Spleen (tissue), 7 donors: ENCODE data around the gene CKAP2L.

Experiments
- POLR2A ChIP-seq, 3 donors: fragments of 450-650 bp; IDR thresholded peaks; one replicate each; pipeline ENCODE4 v1.5.1; 2017; ENCODE audit warnings: antibody characterized with exemption in 3 of 3, mild to moderate bottlenecking in 1 of 3
- POLR2AphosphoS5 ChIP-seq, 3 donors: sonication (generic); formaldehyde crosslinking; IDR thresholded peaks; one replicate each; pipeline ENCODE4 v1.5.1; 2017; ENCODE audit warnings: antibody characterized with exemption in 3 of 3
- TF ChIP-seq, protein P1 (sequence below), 11 experiments: fragments of 200-600 bp in 7 of 11; fragments of 450-650 bp in 4 of 11; sonication (generic) in 4 of 11; IDR thresholded peaks in 8 of 11; conservative IDR thresholded peaks in 3 of 11; 1 replicate in 7 of 11; 2 replicates in 4 of 11; pipeline versions ENCODE4 v1.4.0 to v1.8.0; 2016 to 2021; ENCODE audit warnings: antibody characterized with exemption in 11 of 11, inconsistent platforms in 4 of 11, mild to moderate bottlenecking in 1 of 11
- donor health status: DM: no; HTN: no; CAD: no; lungs with moderate emphysema.
- donor health status: DM: no; HTN: no; CAD: no.
- donor health status: DM: no; HTN: no; CAD: no.

DNA sequence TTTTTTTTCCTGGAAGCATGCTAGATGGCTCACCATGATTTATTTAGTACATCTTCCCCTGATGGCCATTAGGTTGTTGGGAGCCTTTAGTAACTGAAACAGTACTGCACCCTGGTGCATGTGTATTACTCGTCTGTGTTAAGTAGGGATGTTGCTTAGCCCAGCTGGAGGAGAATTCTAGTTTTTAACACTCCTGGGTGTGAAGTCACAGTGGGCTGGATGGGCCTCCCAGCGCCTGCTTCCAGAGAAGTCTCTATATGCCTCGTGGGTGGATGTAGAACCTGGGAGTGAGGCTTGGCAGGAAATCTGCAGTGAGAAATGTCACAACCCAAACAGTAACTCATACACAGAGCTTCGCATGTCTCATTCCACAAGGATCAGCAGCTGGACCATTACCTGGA is 72.5 kb downstream of the CKAP2L start:
- TF ChIP-seq POLR2AphosphoS5 (IDR thresholded peaks at IDR 0.05) (no peak), POLR2A (IDR thresholded peaks at IDR 0.05) (no peak)
- TF ChIP-seq, protein P1, sequence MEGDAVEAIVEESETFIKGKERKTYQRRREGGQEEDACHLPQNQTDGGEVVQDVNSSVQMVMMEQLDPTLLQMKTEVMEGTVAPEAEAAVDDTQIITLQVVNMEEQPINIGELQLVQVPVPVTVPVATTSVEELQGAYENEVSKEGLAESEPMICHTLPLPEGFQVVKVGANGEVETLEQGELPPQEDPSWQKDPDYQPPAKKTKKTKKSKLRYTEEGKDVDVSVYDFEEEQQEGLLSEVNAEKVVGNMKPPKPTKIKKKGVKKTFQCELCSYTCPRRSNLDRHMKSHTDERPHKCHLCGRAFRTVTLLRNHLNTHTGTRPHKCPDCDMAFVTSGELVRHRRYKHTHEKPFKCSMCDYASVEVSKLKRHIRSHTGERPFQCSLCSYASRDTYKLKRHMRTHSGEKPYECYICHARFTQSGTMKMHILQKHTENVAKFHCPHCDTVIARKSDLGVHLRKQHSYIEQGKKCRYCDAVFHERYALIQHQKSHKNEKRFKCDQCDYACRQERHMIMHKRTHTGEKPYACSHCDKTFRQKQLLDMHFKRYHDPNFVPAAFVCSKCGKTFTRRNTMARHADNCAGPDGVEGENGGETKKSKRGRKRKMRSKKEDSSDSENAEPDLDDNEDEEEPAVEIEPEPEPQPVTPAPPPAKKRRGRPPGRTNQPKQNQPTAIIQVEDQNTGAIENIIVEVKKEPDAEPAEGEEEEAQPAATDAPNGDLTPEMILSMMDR (IDR thresholded peaks at IDR 0.05 in 8 of 11, conservative IDR thresholded peaks at IDR 0.05 in 3 of 11), result no peak
